ENCODE measurements around the gene AHSA1. TPM values are rescaled to one million over a fixed set of nuclear protein-coding genes. Genes with fewer than 3 reads are reported as not detected.
A peak's percentile ranks its signal among the peaks of the same experiment; 100 is the strongest.

Gene AHSA1
- total RNA-seq, 3 donors from 2014 or later, result 81.0 to 121 (median 110) TPM

- Histone ChIP-seq H3K4me1 (peaks cover 0 to 10% of the 10 kb centered on the region in 2 donors), H3K9me3 (peaks cover 0 to 7% of the 10 kb centered on the region in 2 donors), H3K36me3 (no peaks in the 10 kb centered on the region), H3K27me3 (peaks cover 0 to 16% of the 10 kb centered on the region in 2 donors), H3K27ac (no peak overlapping the region), H3K4me3 (peak overlapping the region; percentile 35 to 79 (median 55))
- TF ChIP-seq POLR2AphosphoS5 (IDR thresholded peaks at IDR 0.05) (no peak), CTCF (IDR thresholded peaks at IDR 0.05) (no peak), POLR2A (IDR thresholded peaks at IDR 0.05) (no peak)
- DNase-seq (ENCODE audit: low spot score in 2 of 2), result no peak
- intact Hi-C loops (cut with DNase I; ENCODE audit: low total_unique reads), result no loop called here
Measured at GRCh38 chr14:77498984-77499527, 41.2 kb downstream of the AHSA1 start.

- no peak for DNase-seq (ENCODE audit: low spot score in 2 of 2)
Measured at GRCh38 chr14:77502109-77502782, 44.4 kb downstream of the AHSA1 start.

GRCh38 chr14:77503138-77503537, 45.2 kb downstream of the AHSA1 start:
- H3K36me3 ChIP-seq, result no peaks in the 10 kb centered on the region
- intact Hi-C loops (cut with DNase I; ENCODE audit: low total_unique reads), result no loop called here
- DNase-seq (ENCODE audit: low spot score in 2 of 2), result no peak
- TF ChIP-seq POLR2AphosphoS5 (IDR thresholded peaks at IDR 0.05) (no peak), CTCF (IDR thresholded peaks at IDR 0.05) (no peak), POLR2A (IDR thresholded peaks at IDR 0.05) (no peak)
- peaks cover 0 to 8% of the 10 kb centered on the region in 2 donors for H3K4me1 ChIP-seq
- H3K27me3 ChIP-seq, result peaks cover 0 to 10% of the 10 kb centered on the region in 2 donors
- no peak overlapping the region for H3K27ac ChIP-seq
- peaks cover 0 to 8% of the 10 kb centered on the region in 2 donors for H3K9me3 ChIP-seq
- H3K4me3 ChIP-seq, result no peak overlapping the region

More at GRCh38 chr14:77502109-77502782, 44.4 kb downstream of the AHSA1 start:
- peaks cover 0 to 16% of the 10 kb centered on the region in 2 donors for H3K27me3 ChIP-seq
- intact Hi-C loops (cut with DNase I; ENCODE audit: low total_unique reads), result no loop called here
- TF ChIP-seq POLR2AphosphoS5 (IDR thresholded peaks at IDR 0.05) (no peak), POLR2A (IDR thresholded peaks at IDR 0.05) (no peak), CTCF (IDR thresholded peaks at IDR 0.05) (no peak)
- H3K36me3 ChIP-seq, result no peaks in the 10 kb centered on the region
- H3K4me3 ChIP-seq, result no peak overlapping the region
- H3K9me3 ChIP-seq, result peaks cover 0 to 8% of the 10 kb centered on the region in 2 donors
- H3K4me1 ChIP-seq, result peaks cover 0 to 10% of the 10 kb centered on the region in 2 donors
- no peak overlapping the region for H3K27ac ChIP-seq

GRCh38 chr14:77505031-77505430, 47.1 kb downstream of the AHSA1 start:
- H3K4me3 ChIP-seq, result no peak overlapping the region
- no peaks in the 10 kb centered on the region for H3K36me3 ChIP-seq
- no peak for DNase-seq (ENCODE audit: low spot score in 2 of 2)
- H3K9me3 ChIP-seq, result peaks cover 0 to 8% of the 10 kb centered on the region in 2 donors
- intact Hi-C loops (cut with DNase I; ENCODE audit: low total_unique reads), result no loop called here
- TF ChIP-seq POLR2A (IDR thresholded peaks at IDR 0.05) (no peak), POLR2AphosphoS5 (IDR thresholded peaks at IDR 0.05) (no peak), CTCF (IDR thresholded peaks at IDR 0.05) (no peak)
- H3K27ac ChIP-seq, result no peak overlapping the region
- no peaks in the 10 kb centered on the region for H3K27me3 ChIP-seq
- no peaks in the 10 kb centered on the region for H3K4me1 ChIP-seq

- Histone ChIP-seq H3K27me3 (no peaks in the 10 kb centered on the region), H3K4me3 (no peak overlapping the region), H3K36me3 (peaks cover 3% of the 10 kb centered on the region), H3K4me1 (no peaks in the 10 kb centered on the region), H3K27ac (no peak overlapping the region), H3K9me3 (peaks cover 0 to 8% of the 10 kb centered on the region in 2 donors)
- intact Hi-C loops (cut with DNase I; ENCODE audit: low total_unique reads), result no loop called here
- TF ChIP-seq POLR2AphosphoS5 (IDR thresholded peaks at IDR 0.05) (no peak), CTCF (IDR thresholded peaks at IDR 0.05) (no peak), POLR2A (IDR thresholded peaks at IDR 0.05) (no peak)
- DNase-seq (ENCODE audit: low spot score in 2 of 2), result no peak
Measured at GRCh38 chr14:77507762-77508161, 49.9 kb downstream of the AHSA1 start.
